ENCODE measurements around the gene DAND5.

- TF ChIP-seq CTCF (IDR thresholded peaks at IDR 0.05) (no peak), EZH2 (IDR thresholded peaks at IDR 0.05; ENCODE audit: borderline replicate concordance, insufficient read depth, low read depth, low read length, poor library complexity, severe bottlenecking) (no peak)
Observed at GRCh38 chr19:13006431-13007281, 37.3 kb downstream of the DAND5 start.

Data from B cell (primary cell).